H1 (cell line): ENCODE results near the gene TMEM232. TPM values are rescaled to one million over a fixed set of nuclear protein-coding genes. Genes with fewer than 3 reads are reported as not detected.

ENCODE experiments used
- CTCF ChIA-PET: fragments of 300-600 bp; sonication (Branson Sonifier 250); formaldehyde crosslinking; loops from one replicate; lab custom pipeline; 2021; ENCODE audit not compliant: partially characterized antibody; lab: Charles Lee
- POLR2A ChIA-PET: fragments of 300-600 bp; sonication (Branson Sonifier 250); formaldehyde crosslinking; loops from one replicate; lab custom pipeline; 2021; ENCODE audit warnings: inconsistent platforms; ENCODE audit not compliant: partially characterized antibody; lab: Charles Lee
- DNase-seq, 2 experiments: peaks; one replicate each; pipeline versions ENCODE4 v3.0.0 to v3.0.0-alpha.2; 2010 to 2022; ENCODE audit warnings: low spot score in 2 of 2, low read depth in 1 of 2, mixed read lengths in 1 of 2
- FAIRE-seq: peaks from 2 replicates; lab custom pipeline; 2011; peaks lifted over from hg19 to GRCh38; lab: Jason Lieb, UNC
- H2AFZ ChIP-seq: 2 replicates; pipeline ENCODE4 v1.8.1; 2012; ENCODE audit warnings: low read length, inconsistent platforms
- H2AK5ac ChIP-seq: 2 replicates; pipeline ENCODE4 v1.6.1; 2013; ENCODE audit warnings: low read depth, low read length
- H2BK120ac ChIP-seq: replicated peaks from 2 replicates; pipeline ENCODE3; 2013; ENCODE audit warnings: low read depth, low read length, inconsistent platforms
- H2BK12ac ChIP-seq: 2 replicates; pipeline ENCODE4 v1.6.1; 2013; ENCODE audit warnings: low read depth, low read length
- H2BK15ac ChIP-seq: 2 replicates; pipeline ENCODE4 v1.6.1; 2013; ENCODE audit warnings: low read length
- H2BK20ac ChIP-seq: 2 replicates; pipeline ENCODE4 v1.6.1; 2013; ENCODE audit warnings: low read length
- H2BK5ac ChIP-seq: 2 replicates; pipeline ENCODE4 v1.6.1; 2013; ENCODE audit warnings: low read depth, low read length
- H3K14ac ChIP-seq: 2 replicates; pipeline ENCODE4 v1.6.1; 2013; ENCODE audit warnings: inconsistent platforms; ENCODE audit not compliant: insufficient read length
- H3K18ac ChIP-seq: 2 replicates; pipeline ENCODE4 v1.6.1; 2013; ENCODE audit warnings: low read length; ENCODE audit errors: extremely low read depth
- H3K23ac ChIP-seq: 2 replicates; pipeline ENCODE4 v1.6.1; 2013; ENCODE audit warnings: inconsistent platforms; ENCODE audit not compliant: insufficient read length
- H3K23me2 ChIP-seq: 2 replicates; pipeline ENCODE4 v1.6.1; 2013; ENCODE audit warnings: low read depth, low read length
- H3K27ac ChIP-seq: 2 replicates; pipeline ENCODE4 v1.6.1; 2011; ENCODE audit warnings: low read depth, low read length, inconsistent platforms
- H3K27me3 ChIP-seq, 4 experiments: replicated peaks in 1 of 4; 1 replicate in 1 of 4; 2 replicates in 3 of 4; pipeline versions ENCODE4 v1.6.1 to v1.8.1; 2011 to 2013; ENCODE audit warnings: low read length in 3 of 4, mild to moderate bottlenecking in 3 of 4, inconsistent platforms in 2 of 4, mixed read lengths in 2 of 4, moderate library complexity in 1 of 4; ENCODE audit not compliant: control insufficient read depth in 3 of 4, insufficient read depth in 3 of 4; ENCODE audit errors: extremely low read depth in 1 of 4
- H3K36me3 ChIP-seq, 4 experiments: 2 replicates each; pipeline versions ENCODE4 v1.6.1 to v1.8.1; 2011 to 2013; ENCODE audit warnings: mild to moderate bottlenecking in 4 of 4, low read length in 3 of 4, moderate library complexity in 2 of 4, control low read depth in 1 of 4, inconsistent platforms in 1 of 4; ENCODE audit not compliant: insufficient read depth in 4 of 4, control insufficient read depth in 2 of 4
- H3K4ac ChIP-seq: replicated peaks from 2 replicates; pipeline ENCODE3; 2013; ENCODE audit warnings: low read length, low read depth, mixed read lengths, inconsistent platforms; ENCODE audit not compliant: insufficient read length
- H3K4me1 ChIP-seq, 4 experiments: replicated peaks in 1 of 4; 1 replicate in 1 of 4; 2 replicates in 3 of 4; pipeline versions ENCODE4 v1.6.1 to v1.8.1; 2011 to 2013; ENCODE audit warnings: low read length in 3 of 4, inconsistent platforms in 2 of 4, mixed read lengths in 1 of 4; ENCODE audit not compliant: insufficient read depth in 4 of 4, control insufficient read depth in 3 of 4
- H3K4me2 ChIP-seq, 2 experiments: 2 replicates each; pipeline versions ENCODE4 v1.6.1 to v1.8.1; 2011 to 2013; ENCODE audit warnings: low read depth in 2 of 2, low read length in 2 of 2, control low read depth in 1 of 2, inconsistent platforms in 1 of 2, mild to moderate bottlenecking in 1 of 2; ENCODE audit not compliant: insufficient read depth in 1 of 2
- H3K4me3 ChIP-seq, 4 experiments: fragments of 200-600, 300-600 bp in 1 of 4; sonication (generic), shearing (Covaris generic), sonication (Bioruptor Twin) in 1 of 4; 2 replicates each; pipeline versions ENCODE4 v1.5.1 to v1.8.1; 2011 to 2016; ENCODE audit warnings: low read length in 4 of 4, low read depth in 3 of 4, control low read depth in 2 of 4, inconsistent platforms in 2 of 4, mild to moderate bottlenecking in 2 of 4, mixed read lengths in 1 of 4, moderate library complexity in 1 of 4; ENCODE audit not compliant: insufficient read depth in 2 of 4; ENCODE audit errors: extremely low read depth in 1 of 4
- H3K56ac ChIP-seq: replicated peaks from 2 replicates; pipeline ENCODE3; 2013; ENCODE audit warnings: low read depth, mild to moderate bottlenecking, mixed read lengths, low read length, inconsistent platforms; ENCODE audit not compliant: insufficient read length
- H3K79me1 ChIP-seq: 2 replicates; pipeline ENCODE4 v1.6.1; 2013; ENCODE audit warnings: low read depth, low read length, control low read depth
- H3K79me2 ChIP-seq, 2 experiments: 2 replicates each; pipeline versions ENCODE4 v1.6.1 to v1.8.1; 2012 to 2013; ENCODE audit warnings: low read length in 2 of 2, mild to moderate bottlenecking in 2 of 2, inconsistent platforms in 1 of 2; ENCODE audit not compliant: insufficient read depth in 2 of 2, control insufficient read depth in 1 of 2
- H3K9ac ChIP-seq, 4 experiments: replicated peaks in 1 of 4; 1 replicate in 1 of 4; 2 replicates in 3 of 4; pipeline versions ENCODE4 v1.6.1 to v1.8.1; 2011 to 2013; ENCODE audit warnings: low read depth in 3 of 4, low read length in 3 of 4, control low read depth in 2 of 4, mild to moderate bottlenecking in 2 of 4, moderate library complexity in 2 of 4, inconsistent platforms in 1 of 4; ENCODE audit errors: extremely low read depth in 1 of 4
- H3K9me3 ChIP-seq, 2 experiments: 2 replicates each; pipeline versions ENCODE4 v1.6.1 to v1.8.1; 2012 to 2013; ENCODE audit warnings: mild to moderate bottlenecking in 2 of 2, moderate library complexity in 2 of 2, control low read depth in 1 of 2, inconsistent platforms in 1 of 2, low read depth in 1 of 2, low read length in 1 of 2, mixed read lengths in 1 of 2; ENCODE audit not compliant: insufficient read depth in 2 of 2
- H4K20me1 ChIP-seq, 2 experiments: replicated peaks in 1 of 2; 2 replicates each; pipeline versions ENCODE3 to v1.8.1; 2011 to 2013; ENCODE audit warnings: inconsistent platforms in 2 of 2, low read length in 2 of 2, mild to moderate bottlenecking in 1 of 2; ENCODE audit not compliant: insufficient read depth in 2 of 2, control insufficient read depth in 1 of 2
- H4K5ac ChIP-seq: 2 replicates; pipeline ENCODE4 v1.6.1; 2013; ENCODE audit warnings: low read length, low read depth, mixed read lengths, inconsistent platforms; ENCODE audit not compliant: insufficient read length
- H4K8ac ChIP-seq: 2 replicates; pipeline ENCODE4 v1.8.0; 2013; ENCODE audit warnings: mild to moderate bottlenecking, moderate library complexity, low read length, inconsistent platforms; ENCODE audit not compliant: insufficient read depth; ENCODE audit errors: extremely low read depth
- H4K91ac ChIP-seq: replicated peaks from 2 replicates; pipeline ENCODE3; 2013; ENCODE audit warnings: low read length, mixed read lengths, inconsistent platforms; ENCODE audit not compliant: insufficient read length
- BACH1 ChIP-seq: IDR thresholded peaks from 2 replicates; pipeline ENCODE4 v1.6.1; 2012; ENCODE audit warnings: low read length, improper control_type of control experiment
- EP300 ChIP-seq, 2 experiments: IDR thresholded peaks; 1 replicate in 1 of 2; 2 replicates in 1 of 2; pipeline ENCODE4 v1.6.1; 2011 to 2012; ENCODE audit warnings: low read depth in 2 of 2, low read length in 2 of 2, mild to moderate bottlenecking in 2 of 2, borderline replicate concordance in 1 of 2, inconsistent platforms in 1 of 2, moderate library complexity in 1 of 2
- GABPA ChIP-seq: IDR thresholded peaks from 2 replicates; pipeline ENCODE4 v1.6.1; 2011; ENCODE audit warnings: mild to moderate bottlenecking, low read length, moderate library complexity, borderline replicate concordance; ENCODE audit not compliant: insufficient read depth
- JUND ChIP-seq: IDR thresholded peaks from 2 replicates; pipeline ENCODE4 v1.6.1; 2011; ENCODE audit warnings: mild to moderate bottlenecking, improper control_type of control experiment, low read length
- MAFK ChIP-seq: IDR thresholded peaks from 2 replicates; pipeline ENCODE4 v1.6.1; 2012; ENCODE audit warnings: low read depth, mild to moderate bottlenecking, improper control_type of control experiment, low read length
- RAD21 ChIP-seq, 2 experiments: IDR thresholded peaks in 1 of 2; conservative IDR thresholded peaks in 1 of 2; 2 replicates each; pipeline ENCODE4 v1.6.1; 2011; ENCODE audit warnings: low read depth in 2 of 2, low read length in 2 of 2, improper control_type of control experiment in 1 of 2, inconsistent platforms in 1 of 2, mild to moderate bottlenecking in 1 of 2, moderate library complexity in 1 of 2
- SIN3A ChIP-seq, 2 experiments: IDR thresholded peaks in 1 of 2; conservative IDR thresholded peaks in 1 of 2; 2 replicates each; pipeline ENCODE4 v1.6.1; 2011 to 2012; ENCODE audit warnings: low read length in 2 of 2, improper control_type of control experiment in 1 of 2, low read depth in 1 of 2, mild to moderate bottlenecking in 1 of 2
- SRF ChIP-seq: IDR thresholded peaks from 2 replicates; pipeline ENCODE4 v1.6.1; 2011; ENCODE audit warnings: mild to moderate bottlenecking, low read depth, low read length, moderate library complexity
- YY1 ChIP-seq: IDR thresholded peaks from 2 replicates; pipeline ENCODE4 v1.6.1; 2011; ENCODE audit warnings: low read depth, mild to moderate bottlenecking, low read length
- WGBS, 2 experiments: shearing (Covaris generic) in 1 of 2; methylation state at CpG; one replicate each; pipeline versions ENCODE4 v1.1.6 to v1.1.7; 2013 to 2015; ENCODE audit warnings: low lambda C conversion rate in 2 of 2, mixed read lengths in 2 of 2, inconsistent platforms in 1 of 2, low coverage in 1 of 2, missing lambda C conversion rate in 1 of 2; ENCODE audit not compliant: insufficient replicate concordance in 2 of 2, insufficient coverage in 1 of 2, insufficient read length in 1 of 2; ENCODE audit errors: extremely low coverage in 1 of 2, missing lambda C conversion rate in 1 of 2; 5-methylcytosine and 5-hydroxymethylcytosine counted together
- polyA plus RNA-seq, 7 experiments: library from polyadenylated mRNA; depleted of rRNA in 3 of 7; stranded (reverse) in 5 of 7; unstranded in 2 of 7; fragments of >200 nt in 5 of 7; fragments of 200-250 nt in 2 of 7; gene quantifications; 1 replicate in 5 of 7; 2 replicates in 1 of 7; 4 replicates in 1 of 7; pipeline versions ENCODE4 v1.2.1 to v1.2.3, GENCODE V29; 2011 to 2013; ENCODE audit warnings: missing spikeins in 2 of 7, mixed read lengths in 2 of 7
- total RNA-seq: library from RNA; stranded (reverse); fragmentation: NEBNext Ultra II Directional; extraction: Animal tissue kit (Norgen Biotek cat#: 25700); gene quantifications from 2 replicates; pipeline ENCODE4 v1.2.1, GENCODE V29; 2021

The TMEM232 gene
- total and polyA plus RNA-seq, 2 of the 8 experiments (the other 6 are each of a cell fraction or from before 2014, with no cell fraction given), result 0.38 to 1.3 TPM

- no peak overlapping the region for H2AK5ac ChIP-seq
- no peak overlapping the region for H2AFZ ChIP-seq
- no peak overlapping the region for H3K14ac ChIP-seq
- WGBS, 2 experiments, result 98% methylated on average over 2 of the region's 2 CpGs; no CpG with 5 or more reads in 1 of the 2 experiments
- no peak overlapping the region for H3K9ac ChIP-seq
- DNase-seq (no peak), FAIRE-seq (no peak)
- POLR2A ChIA-PET, result no interaction called here
- H3K4me3 ChIP-seq, result no peak overlapping the region
- no peak overlapping the region for H3K4me2 ChIP-seq
- H3K56ac ChIP-seq, result no peak overlapping the region
- no peaks in the 10 kb centered on the region for H3K79me2 ChIP-seq
- no peak overlapping the region for H2BK120ac ChIP-seq
- H4K91ac ChIP-seq, result no peak overlapping the region
- no peaks in the 10 kb centered on the region for H3K9me3 ChIP-seq
- no peak overlapping the region for H2BK15ac ChIP-seq
- H4K8ac ChIP-seq, result no peak overlapping the region
- no peaks in the 10 kb centered on the region for H3K79me1 ChIP-seq
- H4K20me1 ChIP-seq, result no peaks in the 10 kb centered on the region
- CTCF ChIA-PET, result interaction anchor here (0.8 to 4.7 kb wide), 9 partner anchors 8 to 186 kb away, joined by 3 to 28 read pairs (median 10); no protein-coding TSS in a partner anchor
- H3K23ac ChIP-seq, result no peak overlapping the region
- no peak overlapping the region for H3K27ac ChIP-seq
- no peaks in the 10 kb centered on the region for H3K4me1 ChIP-seq
- H2BK5ac ChIP-seq, result no peak overlapping the region
- no peak overlapping the region for H4K5ac ChIP-seq
- no peaks in the 10 kb centered on the region for H3K36me3 ChIP-seq
- no peaks in the 10 kb centered on the region for H3K23me2 ChIP-seq
- TF ChIP-seq SIN3A (conservative IDR thresholded peaks at IDR 0.05 in 1 of 2, IDR thresholded peaks at IDR 0.05 in 1 of 2; ENCODE audit: low read depth in 1 of 2, low read length in 2 of 2) (no peak), SRF (no peak), GABPA (no peak), YY1 (no peak), RAD21 (IDR thresholded peaks at IDR 0.05 in 1 of 2, conservative IDR thresholded peaks at IDR 0.05 in 1 of 2; ENCODE audit: low read depth in 2 of 2, low read length in 2 of 2) (no peak), EP300 (IDR thresholded peaks at IDR 0.05; ENCODE audit: borderline replicate concordance in 1 of 2, low read depth in 2 of 2, low read length in 2 of 2) (no peak), JUND (no peak), BACH1 (no peak), MAFK (no peak)
- TF ChIP-seq, all 59 proteins: peak for 0
- Histone ChIP-seq H3K27me3 (no peaks in the 10 kb centered on the region), H2BK20ac (no peak overlapping the region), H3K18ac (no peak overlapping the region), H2BK12ac (no peak overlapping the region), H3K4ac (no peak overlapping the region)
Observed at GRCh38 chr5:110440058-110440457, 286.4 kb downstream of the TMEM232 start.
